Hematopoietic multipotent progenitor cell treated with erythropoietin and hydrocortisone succinate and interleukin-3 and kit ligand, for 8 days (in vitro differentiated cells): Measurements from ENCODE around the gene ACAP2.
"Not testable (repeated sequence)": the region's sequence is repeated elsewhere in the genome, so short reads cannot be mapped to it uniquely, and the experiment has no call there.

ENCODE experiments used
- DNase-seq: peaks from one replicate; pipeline ENCODE4 v3.0.0-alpha.2; 2015

The ACAP2 gene

GRCh38 chr3:195442573-195443390 is at the start of gene ACAP2:
ACAP2 (minus strand) TSS chr3:195443020; CDS start chr3:195442847, 173 bp downstream.
- peak; percentile 99 for DNase-seq

GRCh38 chr3:195475614-195476013 is 32.8 kb upstream of the ACAP2 start:
- no peak for DNase-seq

GRCh38 chr3:195475116-195475515 is 32.3 kb upstream of the ACAP2 start:
- DNase-seq = not testable (repeated sequence)

- no peak for DNase-seq
Measured at GRCh38 chr3:195468841-195469240, 26.0 kb upstream of the ACAP2 start.

GRCh38 chr3:195468391-195468776 is 25.6 kb upstream of the ACAP2 start:
- DNase-seq = no peak

GRCh38 chr3:195467641-195468390 is 25.0 kb upstream of the ACAP2 start:
- DNase-seq = no peak

- DNase-seq = no peak
Measured at GRCh38 chr3:195466251-195466650, 23.4 kb upstream of the ACAP2 start.

- DNase-seq = not testable (repeated sequence)
Measured at GRCh38 chr3:195462922-195463321, 20.1 kb upstream of the ACAP2 start.

- DNase-seq = no peak
Measured at GRCh38 chr3:195462308-195462610, 19.4 kb upstream of the ACAP2 start.

- DNase-seq = peak; percentile 34
Measured at GRCh38 chr3:195461594-195462307, 18.9 kb upstream of the ACAP2 start.

GRCh38 chr3:195460091-195460713 is 17.4 kb upstream of the ACAP2 start:
- DNase-seq = peak; percentile 70

- DNase-seq = peak; percentile 78
Measured at GRCh38 chr3:195458316-195458717, 15.5 kb upstream of the ACAP2 start.

- DNase-seq = no peak
Measured at GRCh38 chr3:195455789-195456188, 13.0 kb upstream of the ACAP2 start.

GRCh38 chr3:195453236-195453635 is 10.4 kb upstream of the ACAP2 start:
- peak; percentile 50 for DNase-seq

- no peak for DNase-seq
Measured at GRCh38 chr3:195451373-195452015, 8.7 kb upstream of the ACAP2 start.

GRCh38 chr3:195450731-195451229 is 8.0 kb upstream of the ACAP2 start:
- no peak for DNase-seq

- no peak for DNase-seq
Measured at GRCh38 chr3:195448205-195448875, 5.5 kb upstream of the ACAP2 start.

GRCh38 chr3:195447201-195447600 is 4.4 kb upstream of the ACAP2 start:
- no peak for DNase-seq

- DNase-seq = no peak
Measured at GRCh38 chr3:195446359-195446758, 3.5 kb upstream of the ACAP2 start.

GRCh38 chr3:195445885-195446284 is 3.1 kb upstream of the ACAP2 start:
- DNase-seq = no peak

- no peak for DNase-seq
Measured at GRCh38 chr3:195443391-195443989, 670 bp upstream of the ACAP2 start.
